IMR-90 (cell line): ENCODE data around the gene FRZB.

ENCODE experiments used
- CEBPB ChIP-seq: IDR thresholded peaks from 2 replicates; pipeline ENCODE4 v1.6.1; 2012; ENCODE audit warnings: low read depth, low read length, improper control_type of control experiment
- MAFK ChIP-seq: IDR thresholded peaks from 2 replicates; pipeline ENCODE4 v1.6.1; 2012; ENCODE audit warnings: low read depth, low read length, improper control_type of control experiment
- POLR2A ChIP-seq: IDR thresholded peaks from 2 replicates; pipeline ENCODE4 v1.6.1; 2012; ENCODE audit warnings: mild to moderate bottlenecking, low read depth, low read length
- RAD21 ChIP-seq: IDR thresholded peaks from 2 replicates; pipeline ENCODE4 v1.6.1; 2012; ENCODE audit warnings: low read length, improper control_type of control experiment
- RCOR1 ChIP-seq: IDR thresholded peaks from 2 replicates; pipeline ENCODE4 v1.6.1; 2012; ENCODE audit warnings: mild to moderate bottlenecking, low read length, improper control_type of control experiment; ENCODE audit not compliant: insufficient replicate concordance
- TF ChIP-seq, protein P1 (sequence below): conservative IDR thresholded peaks from 2 replicates; pipeline ENCODE4 v1.5.1; 2012; ENCODE audit warnings: mild to moderate bottlenecking, low read depth, low read length, improper control_type of control experiment
- TF ChIP-seq, protein P2 (sequence below): fragments of 150-350 bp; IDR thresholded peaks from 2 replicates; pipeline ENCODE4 v1.6.1; 2017; ENCODE audit warnings: mild to moderate bottlenecking, antibody characterized with exemption, low read length, low read depth

DNA sequence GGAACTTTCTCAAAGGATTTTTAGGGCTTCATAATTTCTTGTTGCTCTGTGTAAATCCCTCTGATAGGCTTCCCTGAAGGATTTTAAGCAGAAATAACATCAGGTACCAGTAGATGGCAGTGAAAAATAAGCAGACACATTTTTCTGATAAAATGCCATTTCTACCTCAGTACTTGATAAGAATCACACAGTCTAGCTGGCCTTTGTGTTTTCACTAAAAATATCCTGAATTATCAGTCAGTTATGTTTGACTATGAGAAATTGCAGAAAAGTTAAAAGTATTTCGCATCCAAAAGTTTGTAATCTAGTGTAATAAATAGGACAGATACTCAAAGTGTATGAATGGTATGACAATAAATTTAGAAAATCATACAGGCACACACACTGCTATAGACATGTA, 81.7 kb downstream of the FRZB start:
- TF ChIP-seq POLR2A (no peak), RAD21 (peak; percentile 70), MAFK (no peak), CEBPB (no peak), RCOR1 (no peak)
- TF ChIP-seq, protein P1, sequence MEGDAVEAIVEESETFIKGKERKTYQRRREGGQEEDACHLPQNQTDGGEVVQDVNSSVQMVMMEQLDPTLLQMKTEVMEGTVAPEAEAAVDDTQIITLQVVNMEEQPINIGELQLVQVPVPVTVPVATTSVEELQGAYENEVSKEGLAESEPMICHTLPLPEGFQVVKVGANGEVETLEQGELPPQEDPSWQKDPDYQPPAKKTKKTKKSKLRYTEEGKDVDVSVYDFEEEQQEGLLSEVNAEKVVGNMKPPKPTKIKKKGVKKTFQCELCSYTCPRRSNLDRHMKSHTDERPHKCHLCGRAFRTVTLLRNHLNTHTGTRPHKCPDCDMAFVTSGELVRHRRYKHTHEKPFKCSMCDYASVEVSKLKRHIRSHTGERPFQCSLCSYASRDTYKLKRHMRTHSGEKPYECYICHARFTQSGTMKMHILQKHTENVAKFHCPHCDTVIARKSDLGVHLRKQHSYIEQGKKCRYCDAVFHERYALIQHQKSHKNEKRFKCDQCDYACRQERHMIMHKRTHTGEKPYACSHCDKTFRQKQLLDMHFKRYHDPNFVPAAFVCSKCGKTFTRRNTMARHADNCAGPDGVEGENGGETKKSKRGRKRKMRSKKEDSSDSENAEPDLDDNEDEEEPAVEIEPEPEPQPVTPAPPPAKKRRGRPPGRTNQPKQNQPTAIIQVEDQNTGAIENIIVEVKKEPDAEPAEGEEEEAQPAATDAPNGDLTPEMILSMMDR, result peak; percentile 59
- TF ChIP-seq, protein P2, sequence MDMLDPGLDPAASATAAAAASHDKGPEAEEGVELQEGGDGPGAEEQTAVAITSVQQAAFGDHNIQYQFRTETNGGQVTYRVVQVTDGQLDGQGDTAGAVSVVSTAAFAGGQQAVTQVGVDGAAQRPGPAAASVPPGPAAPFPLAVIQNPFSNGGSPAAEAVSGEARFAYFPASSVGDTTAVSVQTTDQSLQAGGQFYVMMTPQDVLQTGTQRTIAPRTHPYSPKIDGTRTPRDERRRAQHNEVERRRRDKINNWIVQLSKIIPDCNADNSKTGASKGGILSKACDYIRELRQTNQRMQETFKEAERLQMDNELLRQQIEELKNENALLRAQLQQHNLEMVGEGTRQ, result no peak
